ENCODE measurements around the gene AKNA. TPM values are rescaled to one million over a fixed set of nuclear protein-coding genes. Genes with fewer than 3 reads are reported as not detected.

The AKNA gene
- total RNA-seq, 1 experiment from 2014 or later: 3.1 TPM

DNA sequence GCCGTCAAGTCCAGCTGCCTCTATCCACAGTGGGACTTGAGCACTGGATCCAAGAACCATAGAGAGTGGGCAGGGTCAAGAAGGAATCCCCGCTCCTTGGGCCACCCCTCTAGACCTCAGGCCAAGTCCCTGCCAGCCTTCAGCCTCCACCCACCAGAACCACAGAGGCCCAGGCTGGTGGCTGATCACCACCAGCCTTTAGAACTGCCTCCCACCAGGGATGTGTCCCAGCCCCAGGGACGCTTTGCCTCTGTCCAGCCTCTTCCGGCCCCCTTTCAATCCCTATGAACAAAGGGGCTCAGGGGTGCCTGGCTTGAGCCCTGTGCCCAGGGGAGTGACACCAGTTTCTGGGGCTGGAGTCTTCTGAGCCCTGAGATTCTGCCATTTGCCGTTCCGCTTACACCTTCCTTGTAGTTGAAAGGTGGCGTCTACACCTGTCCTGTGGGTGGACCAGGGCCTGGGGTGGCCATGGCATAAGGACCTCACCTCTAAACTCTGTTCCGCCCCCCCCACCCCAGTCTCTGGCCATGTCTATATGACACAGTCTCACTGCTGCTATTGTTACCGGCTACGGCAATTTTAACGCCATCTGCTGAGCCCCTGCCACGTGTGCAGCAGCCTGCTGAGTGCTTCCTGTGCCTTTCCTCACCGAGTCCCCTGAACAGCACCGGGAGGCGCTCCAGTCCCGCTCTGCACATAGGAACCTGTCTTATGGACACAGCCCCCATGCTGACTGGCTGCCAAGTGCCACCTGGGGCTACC, 100.6 kb downstream of the AKNA start:
- DNase-seq (ENCODE audit: low spot score): no peak

DNA sequence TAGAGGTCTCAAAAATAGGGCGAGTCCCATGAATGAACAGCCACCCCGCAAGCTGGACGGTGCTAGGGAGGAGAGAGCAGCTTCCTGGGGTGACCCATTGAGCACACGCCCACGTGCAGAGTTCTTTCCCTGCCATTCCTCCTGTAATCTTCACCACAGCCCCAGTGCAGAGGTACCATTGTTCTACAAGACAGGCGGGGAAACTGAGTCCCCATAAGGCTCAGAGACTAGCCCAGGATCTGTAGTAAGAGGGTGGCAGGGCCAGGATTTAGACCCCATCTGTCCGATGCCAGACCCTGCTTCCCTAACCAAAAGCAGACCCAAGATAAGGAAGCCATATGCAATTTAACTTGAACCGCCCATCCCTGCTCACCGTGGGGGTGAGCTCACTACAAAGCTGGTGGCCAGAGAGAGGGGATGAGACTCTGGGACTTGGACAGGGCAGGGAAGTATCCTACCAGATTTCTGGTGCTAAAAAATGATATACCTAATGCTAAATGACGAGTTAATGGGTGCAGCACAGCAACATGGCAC, 101.6 kb downstream of the AKNA start:
- no peak for DNase-seq (ENCODE audit: low spot score)

DNA sequence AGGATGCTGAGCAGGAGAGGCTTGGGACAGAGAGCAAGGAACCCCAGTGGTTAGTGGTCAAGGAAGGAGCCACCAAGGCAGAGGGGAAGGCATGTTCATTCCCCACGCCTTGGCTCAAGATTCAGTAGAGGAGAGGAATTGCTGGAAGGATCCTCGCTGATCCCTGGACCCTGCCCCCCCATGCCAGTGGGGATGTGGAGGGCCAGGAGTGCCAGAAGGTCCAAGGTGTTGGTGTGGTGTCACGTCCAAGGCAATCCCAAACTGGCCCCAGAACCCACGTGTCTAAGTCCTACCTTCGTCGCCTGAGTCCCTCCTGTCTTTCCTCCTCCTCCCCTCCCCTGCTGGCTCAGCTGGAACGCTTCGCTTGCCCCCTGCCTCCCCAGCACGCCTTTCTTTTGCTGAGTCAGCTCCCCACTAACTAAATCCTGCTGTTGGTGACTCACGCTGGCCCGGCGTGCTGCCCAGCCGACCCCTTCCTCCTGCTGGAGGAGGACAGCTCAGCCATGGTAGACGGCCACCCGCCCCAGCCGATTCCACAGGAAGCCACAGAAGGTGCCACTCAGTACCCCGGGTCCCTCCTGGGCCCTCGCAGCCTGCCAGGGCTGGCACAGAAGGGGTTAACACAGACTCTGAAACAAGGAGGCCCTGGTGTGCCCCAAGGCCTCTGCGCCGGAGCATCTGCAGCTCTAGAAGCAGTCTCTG, 102.5 kb downstream of the AKNA start:
- peak; percentile 92 for DNase-seq (ENCODE audit: low spot score)

DNA sequence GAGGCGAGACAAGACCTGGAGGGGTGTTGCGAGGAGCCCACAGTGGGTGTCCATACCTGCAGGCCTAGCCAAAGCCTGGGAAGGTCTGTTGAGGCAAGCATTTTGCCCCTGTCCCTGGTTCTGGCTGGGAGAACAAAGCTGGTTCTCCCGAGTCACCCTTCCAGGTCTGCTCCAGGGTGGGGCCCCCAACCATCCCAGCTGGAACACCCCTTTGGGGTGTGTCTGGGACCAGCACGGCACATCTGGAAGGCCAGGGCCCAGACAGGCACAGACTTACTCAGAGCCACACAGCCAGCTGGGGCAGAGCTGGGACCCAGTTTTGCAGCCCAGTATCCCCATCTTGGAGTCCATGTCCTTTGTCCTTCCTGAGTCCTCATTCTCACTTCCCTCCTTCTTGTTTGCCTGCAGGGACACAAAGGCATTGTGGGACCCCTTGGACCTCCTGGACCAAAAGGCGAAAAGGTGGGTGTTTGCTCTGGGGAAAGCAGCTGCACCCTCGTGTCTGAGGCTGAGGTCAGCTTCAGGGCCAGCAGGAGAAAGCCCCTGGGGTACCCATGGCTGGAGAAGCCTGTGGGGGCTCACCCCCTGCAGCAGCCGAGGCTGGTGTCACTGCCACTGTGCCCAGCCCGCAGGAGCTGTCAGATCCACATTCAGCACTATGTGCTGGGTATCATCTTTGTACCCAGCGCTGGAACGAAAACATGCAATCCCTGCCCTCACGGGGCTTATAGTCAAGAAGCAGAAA, 103.3 kb downstream of the AKNA start:
- DNase-seq (ENCODE audit: low spot score): no peak

Other genes starting within 250 kb of the AKNA start
- 8.2 and 8.4 TPM in 2 replicates for gene COL27A1, start 232.4 kb downstream of the AKNA start, total RNA-seq (2014; rRNA removed; shearing (Covaris generic))
- not detected in 2 replicates for gene ORM1, start 64.9 kb downstream of the AKNA start, total RNA-seq (2014; rRNA removed; shearing (Covaris generic))
- gene ORM2, start 58.1 kb downstream of the AKNA start, total RNA-seq (2014; rRNA removed; shearing (Covaris generic)): not detected in 2 replicates
- gene WHRN, start 117.5 kb upstream of the AKNA start, total RNA-seq (2014; rRNA removed; shearing (Covaris generic)): 2.0 and 2.1 TPM in 2 replicates
- gene ATP6V1G1, start 199.8 kb upstream of the AKNA start, total RNA-seq (2014; rRNA removed; shearing (Covaris generic)): 216 and 223 TPM in 2 replicates
- gene TMEM268, start 223.3 kb upstream of the AKNA start, total RNA-seq (2014; rRNA removed; shearing (Covaris generic)): 3.3 and 3.8 TPM in 2 replicates